Loucy (cell line): ENCODE data around the gene TSPAN9.

ENCODE experiments used
- CTCF ChIP-seq: fragments of 200-600 bp; sonication (generic); conservative IDR thresholded peaks from 2 replicates; pipeline ENCODE4 v1.5.1; 2014; ENCODE audit warnings: mild to moderate bottlenecking, antibody characterized with exemption, low read length
- EZH2phosphoT487 ChIP-seq: fragments of 200-600 bp; IDR thresholded peaks from 2 replicates; pipeline ENCODE4 v1.6.1; 2018; ENCODE audit warnings: antibody characterized with exemption, mild to moderate bottlenecking, moderate library complexity, borderline replicate concordance

- no peak for TF ChIP-seq CTCF
- TF ChIP-seq EZH2phosphoT487 = no peak
Measured at GRCh38 chr12:3236345-3237187, 159.4 kb downstream of the TSPAN9 start.
